Measurements from ENCODE around the gene DYNLT2.

The DYNLT2 gene

GRCh38 chr6:169726963-169727362, 24.4 kb downstream of the DYNLT2 start:
- no peak for DNase-seq

GRCh38 chr6:169726049-169726400, 25.3 kb downstream of the DYNLT2 start:
- no peak for DNase-seq

DNA sequence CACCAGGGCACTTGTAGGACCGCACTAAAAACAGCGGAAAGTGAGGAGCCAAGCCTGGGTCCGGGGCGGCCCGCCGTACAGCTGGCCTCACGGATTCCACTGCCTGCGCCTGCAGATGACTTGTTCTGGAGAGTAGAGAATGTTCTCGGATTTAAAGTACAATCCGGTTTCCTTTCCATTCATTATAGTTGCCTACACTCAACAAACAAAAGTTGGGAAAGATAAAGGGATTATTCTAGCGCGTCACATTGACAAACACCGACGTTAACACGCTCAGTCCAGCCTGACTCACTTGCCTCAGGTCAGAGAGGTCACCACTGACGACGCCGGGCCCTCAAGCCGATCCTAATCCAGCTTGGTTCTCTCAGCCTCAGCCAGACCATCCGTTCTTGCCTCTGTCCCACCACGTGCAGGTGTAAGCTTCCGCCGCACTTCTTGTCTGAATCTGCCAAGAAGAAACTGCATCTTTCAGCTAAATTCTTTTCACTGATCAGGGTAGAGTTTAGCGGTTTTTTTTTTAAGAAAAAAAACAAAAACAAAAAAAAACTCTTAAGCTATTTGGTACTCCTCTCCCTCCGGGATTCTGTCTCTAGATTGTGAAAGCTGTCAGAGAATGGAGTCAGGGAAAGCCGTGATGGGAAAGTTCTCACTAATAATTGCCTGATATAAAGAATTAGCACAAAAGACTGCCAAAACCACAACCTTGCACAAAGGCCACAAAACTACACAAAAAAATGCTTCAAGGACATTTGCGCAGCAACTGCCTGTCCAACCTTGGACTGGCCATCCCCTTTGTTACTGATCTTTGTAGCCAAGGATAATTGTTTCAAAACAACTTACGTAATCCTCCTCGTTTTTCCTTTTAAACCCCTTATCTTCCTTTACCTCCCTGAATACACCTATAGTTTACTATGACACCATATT, 26.0 kb downstream of the DYNLT2 start:
- peak; percentile 9 for DNase-seq

DNA sequence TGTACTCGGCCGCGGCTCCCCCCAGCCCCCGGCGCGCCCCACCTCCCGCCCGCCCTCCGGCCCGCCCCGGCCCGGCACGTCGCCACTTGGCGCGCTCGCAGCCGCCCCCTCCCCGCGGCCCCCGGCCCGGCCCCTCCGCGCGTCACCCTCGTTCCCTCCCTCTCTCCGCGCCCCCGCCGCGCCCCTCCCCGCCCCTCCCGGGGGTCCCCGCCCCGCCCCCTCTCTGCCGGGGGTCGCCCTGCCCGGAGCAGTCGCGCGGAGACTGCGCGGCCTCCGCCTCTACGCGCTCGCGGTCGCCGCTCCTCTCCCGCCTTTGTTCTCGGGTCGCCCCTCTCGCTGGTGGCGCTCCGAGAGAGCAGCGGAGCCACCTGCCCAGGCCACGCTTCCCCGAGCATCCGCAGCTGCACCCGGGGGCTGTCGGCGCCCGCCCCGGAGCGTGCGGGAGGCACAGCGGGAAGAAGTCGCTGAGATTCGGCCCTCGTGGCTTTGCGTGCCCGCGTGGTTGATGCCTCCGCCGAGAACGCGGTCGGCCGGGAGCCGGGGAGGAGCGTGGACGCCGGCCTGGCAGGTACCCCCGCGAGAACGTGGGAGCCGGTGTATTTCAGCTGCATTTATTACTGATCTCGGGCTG, 26.8 kb downstream of the DYNLT2 start, which contains the start of gene PHF10:
PHF10 (minus strand) TSS at position 7 of the 631 bp plus-strand sequence. CDS start 569 bp downstream, outside the sequence.
- peak; percentile 84 for DNase-seq

DNA sequence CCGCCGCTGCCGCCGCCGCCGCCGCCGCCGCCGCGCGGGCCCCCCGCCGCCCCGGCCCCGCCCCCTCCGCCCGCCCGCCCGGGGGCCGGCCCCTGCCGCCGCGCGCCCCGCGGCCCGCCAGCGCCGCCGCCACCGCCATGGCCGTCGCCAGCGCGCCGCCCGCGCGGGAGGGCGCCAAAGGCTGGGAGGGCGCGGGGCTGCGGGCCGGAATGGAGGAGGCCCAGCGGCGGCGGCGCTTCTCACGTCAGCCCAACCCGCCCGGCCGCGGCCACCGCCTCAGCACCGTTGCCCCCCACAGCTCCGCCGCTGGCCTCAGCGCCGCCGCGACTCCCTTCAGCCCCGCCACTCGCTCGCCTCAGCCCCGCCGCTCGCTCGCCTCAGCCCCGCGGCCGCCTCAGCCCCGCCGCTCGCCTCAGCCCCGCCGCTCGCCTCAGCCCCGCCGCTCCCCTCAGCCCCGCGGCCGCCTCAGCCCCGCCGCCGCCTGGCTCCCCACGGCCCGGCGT, 27.3 kb downstream of the DYNLT2 start:
- peak; percentile 58 for DNase-seq

GRCh38 chr6:169723200-169723909, 28.0 kb downstream of the DYNLT2 start:
- peak; percentile 71 for DNase-seq

GRCh38 chr6:169722362-169723199, 28.8 kb downstream of the DYNLT2 start:
- DNase-seq: peak; percentile 50

- no peak for DNase-seq
Observed at GRCh38 chr6:169720207-169720855, 31.0 kb downstream of the DYNLT2 start.

- DNase-seq: no peak
Observed at GRCh38 chr6:169719117-169719516, 32.3 kb downstream of the DYNLT2 start.

DNA sequence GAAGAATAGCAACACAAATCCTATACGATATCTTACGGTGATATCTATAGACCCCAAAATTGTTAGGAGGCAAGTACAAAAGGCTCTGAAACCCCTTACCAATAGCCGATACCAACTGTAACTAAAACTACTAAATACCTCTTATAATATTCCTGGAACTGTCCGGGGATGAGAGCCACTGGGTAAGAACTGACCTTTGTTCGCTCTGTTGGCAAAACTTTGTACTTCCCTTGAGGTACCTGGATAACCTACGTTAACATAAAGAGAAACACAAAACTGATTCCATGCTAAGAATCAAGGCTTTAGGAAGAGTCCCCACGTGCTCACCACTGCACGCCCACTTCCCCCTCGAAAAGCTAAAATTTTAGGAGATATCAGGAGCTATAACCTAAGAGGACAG, 36.8 kb downstream of the DYNLT2 start:
- DNase-seq: no peak

GRCh38 chr6:169714178-169714577, 37.2 kb downstream of the DYNLT2 start:
- DNase-seq: no peak

- no peak for DNase-seq
Observed at GRCh38 chr6:169710009-169710408, 41.4 kb downstream of the DYNLT2 start.

- no peak for DNase-seq
Observed at GRCh38 chr6:169709293-169709692, 42.1 kb downstream of the DYNLT2 start.

- no peak for DNase-seq
Observed at GRCh38 chr6:169707772-169708171, 43.6 kb downstream of the DYNLT2 start.

GRCh38 chr6:169702840-169703246, 48.5 kb downstream of the DYNLT2 start:
- no peak for DNase-seq

DNA sequence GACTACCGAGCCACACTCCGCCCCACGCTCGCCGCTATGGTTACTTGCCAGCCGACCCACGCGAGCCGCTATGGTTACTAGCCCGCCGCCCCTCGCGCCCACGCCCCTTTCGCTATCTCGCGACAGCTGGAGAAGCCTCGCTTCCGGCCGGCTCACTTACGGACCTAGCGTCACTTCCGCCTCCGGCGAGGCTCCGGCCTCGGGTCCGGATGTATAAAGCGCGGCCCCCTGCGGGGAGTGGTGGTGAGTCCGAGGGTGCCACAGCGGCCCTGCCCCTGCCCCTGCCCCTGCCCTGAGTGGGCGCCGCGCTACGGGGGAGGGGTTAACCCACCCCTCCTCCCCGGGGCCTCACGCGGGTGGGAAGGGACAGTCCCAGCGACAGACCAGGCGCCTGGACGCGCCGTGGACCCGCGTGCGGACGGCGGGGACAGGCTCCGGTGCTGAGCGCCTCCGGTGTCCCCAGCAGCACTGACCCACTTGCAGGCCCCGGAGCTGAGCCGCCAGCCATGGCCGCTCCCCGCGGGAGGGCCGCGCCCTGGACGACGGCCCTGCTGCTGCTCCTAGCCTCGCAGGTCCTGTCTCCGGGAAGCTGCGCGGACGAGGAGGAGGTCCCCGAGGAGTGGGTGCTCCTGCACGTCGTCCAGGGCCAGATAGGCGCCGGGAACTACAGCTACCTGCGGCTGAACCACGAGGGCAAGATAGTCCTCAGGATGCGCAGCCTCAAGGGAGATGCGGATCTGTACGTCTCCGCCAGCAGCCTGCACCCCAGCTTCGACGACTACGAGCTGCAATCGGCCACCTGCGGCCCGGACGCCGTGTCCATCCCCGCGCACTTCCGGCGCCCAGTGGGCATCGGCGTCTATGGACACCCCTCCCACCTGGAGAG, 49.2 kb downstream of the DYNLT2 start, which contains the start of the genes C6orf120 and WDR27:
C6orf120 (plus strand) TSS at position 173 of the 886 bp plus-strand sequence; CDS start at position 507, 334 bp downstream.
WDR27 (minus strand) TSS at position 76 of the 886 bp plus-strand sequence. CDS start 13,024 bp downstream, outside the sequence.
- peak; percentile 97 for DNase-seq

DNA sequence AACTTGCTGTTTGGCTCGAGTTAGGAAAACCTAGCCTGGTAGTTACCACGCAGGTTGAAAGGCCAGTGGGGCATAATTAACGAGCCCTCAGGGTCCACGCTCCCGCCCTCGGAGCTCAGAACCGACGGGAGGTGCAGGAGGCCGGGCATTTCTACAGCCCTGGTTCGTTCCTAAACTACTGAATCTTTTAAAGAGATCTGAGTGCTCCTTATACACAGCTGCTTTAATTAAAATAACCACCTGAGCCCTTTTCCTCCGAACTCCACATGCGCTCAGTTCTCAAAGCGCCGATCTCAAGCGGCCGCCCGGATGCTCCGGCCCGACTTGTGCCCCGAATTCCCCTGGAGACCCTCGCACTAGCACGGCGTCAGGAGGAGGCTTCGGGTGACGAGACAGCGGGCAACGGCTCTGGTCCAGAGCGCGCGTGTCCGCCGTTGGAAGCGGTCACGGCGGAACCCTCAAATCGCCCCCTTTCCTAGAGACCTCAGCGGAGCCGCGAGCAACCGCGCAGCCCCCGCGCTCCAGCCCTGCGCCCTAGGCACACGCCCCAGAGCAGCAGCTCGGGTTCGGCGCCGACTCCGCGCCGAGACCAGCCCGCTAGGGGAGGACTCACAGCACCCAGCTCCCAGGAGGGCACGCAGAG, 49.9 kb downstream of the DYNLT2 start:
- no peak for DNase-seq

GRCh38 chr6:169700296-169700695, 51.1 kb downstream of the DYNLT2 start:
- no peak for DNase-seq

DNA sequence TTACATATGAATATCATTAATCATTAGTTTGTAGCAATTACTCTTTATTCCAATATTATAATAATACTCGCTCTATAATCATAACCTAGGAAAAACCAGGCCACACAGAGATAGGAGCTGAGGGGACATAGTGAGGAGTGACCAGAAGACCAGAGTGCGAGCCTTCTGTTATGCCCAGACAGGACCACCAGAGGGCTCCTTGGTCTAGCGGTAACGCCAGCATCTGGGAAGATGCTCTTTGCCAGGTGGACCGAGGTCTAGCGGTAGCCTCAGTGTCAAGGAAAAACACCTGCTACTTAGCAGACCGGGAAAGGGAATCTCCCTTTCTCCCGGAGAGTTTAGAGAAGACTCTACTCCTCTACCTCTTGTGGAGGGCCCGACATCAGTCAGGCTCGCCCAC, 54.3 kb downstream of the DYNLT2 start:
- DNase-seq: peak; percentile 6

DNA sequence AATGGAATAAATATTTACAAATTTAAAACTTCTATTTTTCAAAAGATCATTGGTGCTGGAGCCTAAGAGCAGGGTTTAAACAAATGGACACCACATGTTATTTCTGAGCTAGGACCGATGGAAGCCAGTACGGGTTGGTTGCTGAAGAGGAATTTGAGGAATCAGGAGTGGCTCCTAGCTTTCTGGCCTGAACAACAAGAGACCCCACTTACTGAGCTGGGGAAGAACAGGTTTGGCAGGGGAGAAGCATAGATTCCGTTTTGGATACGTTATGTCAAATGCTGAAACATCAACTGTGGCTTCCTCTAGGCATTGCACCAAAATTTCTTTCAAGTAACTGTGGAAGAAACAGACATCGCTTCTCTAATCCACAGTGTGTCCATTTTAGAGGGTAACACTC, 56.2 kb downstream of the DYNLT2 start:
- DNase-seq: no peak

Data from CD4-positive, alpha-beta T cell treated with Interleukin-6 for 4 hours (primary cell).